Calu3 (cell line): ENCODE data around the gene C14orf119. TPM values are rescaled to one million over a fixed set of nuclear protein-coding genes. Genes with fewer than 3 reads are reported as not detected.

ENCODE experiments used
- BruUV-seq: library from RNA; stranded (reverse); fragments of 400-500 nt; replicated peaks from 2 replicates; lab custom pipeline; 2021; lab: Mats Ljungman, UMichigan
- CTCF ChIA-PET: fragments of 300-600 bp; sonication (Branson Sonifier 250); formaldehyde crosslinking; loops from one replicate; lab custom pipeline; 2022; ENCODE audit warnings: antibody characterized with exemption; lab: Charles Lee
- DNase-seq: peaks from one replicate; pipeline ENCODE4 v3.0.0; 2022
- H3K27ac Mint-ChIP-seq: one replicate; pipeline ENCODE4 v1.8.0; 2022; ENCODE audit warnings: mixed read lengths; ENCODE audit not compliant: unreplicated experiment
- H3K27me3 Mint-ChIP-seq: one replicate; pipeline ENCODE4 v1.8.0; 2022; ENCODE audit warnings: mixed read lengths; ENCODE audit not compliant: unreplicated experiment
- H3K36me3 Mint-ChIP-seq: one replicate; pipeline ENCODE4 v1.8.0; 2022; ENCODE audit warnings: mild to moderate bottlenecking, moderate library complexity, mixed read lengths; ENCODE audit not compliant: insufficient read depth, unreplicated experiment
- H3K4me1 Mint-ChIP-seq: one replicate; pipeline ENCODE4 v1.8.0; 2022; ENCODE audit warnings: mild to moderate bottlenecking, low read depth, mixed read lengths; ENCODE audit not compliant: unreplicated experiment
- H3K4me3 Mint-ChIP-seq: one replicate; pipeline ENCODE4 v1.8.0; 2022; ENCODE audit warnings: mild to moderate bottlenecking, low read depth, moderate library complexity, mixed read lengths; ENCODE audit not compliant: unreplicated experiment
- H3K9me3 Mint-ChIP-seq: one replicate; pipeline ENCODE4 v1.8.0; 2022; ENCODE audit warnings: low read depth, mixed read lengths; ENCODE audit not compliant: unreplicated experiment
- CTCF ChIP-seq: fragments of 200-600 bp; IDR thresholded peaks from one replicate; pipeline ENCODE4 v1.8.0; 2022; ENCODE audit warnings: antibody characterized with exemption; ENCODE audit not compliant: unreplicated experiment
- intact Hi-C: fragments of 100-400 bp; cut with micrococcal nuclease; formaldehyde crosslinking; loops from one replicate; pipeline ENCODE4 v1.10.0; 2022; ENCODE audit not compliant: unreplicated experiment
- total RNA-seq: library from RNA; stranded (reverse); gene quantifications from 2 replicates; pipeline ENCODE4 v1.2.3, GENCODE V29; 2022

The C14orf119 gene
- total RNA-seq, 1 experiment from 2014 or later: 47.3 TPM

- no peak for TF ChIP-seq CTCF
- CTCF ChIA-PET: no interaction called here
- Mint-ChIP-seq H3K27ac (no peak overlapping the region), H3K4me1 (peaks cover 36% of the 10 kb centered on the region), H3K27me3 (no peaks in the 10 kb centered on the region), H3K9me3 (no peaks in the 10 kb centered on the region), H3K36me3 (peaks cover 70% of the 10 kb centered on the region), H3K4me3 (no peak overlapping the region)
- DNase-seq: no peak
- no TSS peak for BruUV-seq
- intact Hi-C loops: no loop called here
Measured at GRCh38 chr14:23074906-23075305, 20.4 kb upstream of the C14orf119 start.

GRCh38 chr14:23076785-23077408, 18.4 kb upstream of the C14orf119 start:
- CTCF ChIA-PET: interaction anchor here (1.4 to 3.2 kb wide), 4 partner anchors 8 to 44 kb away, joined by 4 to 11 read pairs (median 8); partner anchors contain the start of genes ACIN1 and C14orf119
- Mint-ChIP-seq H3K27me3 (no peaks in the 10 kb centered on the region), H3K4me3 (no peak overlapping the region), H3K4me1 (peaks cover 29% of the 10 kb centered on the region), H3K36me3 (peaks cover 69% of the 10 kb centered on the region), H3K27ac (no peak overlapping the region), H3K9me3 (no peaks in the 10 kb centered on the region)
- BruUV-seq: no TSS peak
- intact Hi-C loops: loop anchor here (2.0 kb wide), 1 partner anchor 110 kb away; no protein-coding TSS in a partner anchor
- peak; percentile 36 for TF ChIP-seq CTCF
- DNase-seq: no peak

GRCh38 chr14:23077962-23078361, 17.3 kb upstream of the C14orf119 start:
- H3K4me3 Mint-ChIP-seq: no peak overlapping the region
- intact Hi-C loops: loop anchor here (2.0 kb wide), 1 partner anchor 109 kb away; no protein-coding TSS in a partner anchor
- no peak overlapping the region for H3K27ac Mint-ChIP-seq
- peaks cover 63% of the 10 kb centered on the region for H3K36me3 Mint-ChIP-seq
- no peak for DNase-seq
- no peak for TF ChIP-seq CTCF
- H3K27me3 Mint-ChIP-seq: no peaks in the 10 kb centered on the region
- no peaks in the 10 kb centered on the region for H3K9me3 Mint-ChIP-seq
- BruUV-seq: no TSS peak
- CTCF ChIA-PET: interaction anchor here (2.5 to 3.2 kb wide), 2 partner anchors 9 to 17 kb away, joined by 11 read pairs; partner anchors contain the start of genes ACIN1 and C14orf119
- peaks cover 23% of the 10 kb centered on the region for H3K4me1 Mint-ChIP-seq

- no peaks in the 10 kb centered on the region for H3K27me3 Mint-ChIP-seq
- peaks cover 59% of the 10 kb centered on the region for H3K36me3 Mint-ChIP-seq
- no peaks in the 10 kb centered on the region for H3K9me3 Mint-ChIP-seq
- intact Hi-C loops: no loop called here
- H3K4me3 Mint-ChIP-seq: no peak overlapping the region
- no peak overlapping the region for H3K27ac Mint-ChIP-seq
- BruUV-seq: no TSS peak
- TF ChIP-seq CTCF: no peak
- H3K4me1 Mint-ChIP-seq: peaks cover 23% of the 10 kb centered on the region
- CTCF ChIA-PET: interaction anchor here (0.7 to 3.2 kb wide), 3 partner anchors 10 to 16 kb away, joined by 3 to 11 read pairs (median 11); partner anchors contain the start of genes ACIN1 and C14orf119
- DNase-seq: peak; percentile 40
Measured at GRCh38 chr14:23078692-23079116, 16.6 kb upstream of the C14orf119 start.
